Measurements from ENCODE around the gene PRKN. TPM values are rescaled to one million over a fixed set of nuclear protein-coding genes. Genes with fewer than 3 reads are reported as not detected.

PRKN gene
- polyA plus RNA-seq, 1 donor from 2014 or later = 1.2 TPM

GRCh38 chr6:162435071-162435470 is 292.5 kb downstream of the PRKN start:
- no peaks in the 10 kb centered on the region for H3K27me3 ChIP-seq (ENCODE audit: insufficient read depth, low read depth, low read length)
- H3K9me2 ChIP-seq (ENCODE audit: insufficient read depth, low read length) = no peaks in the 10 kb centered on the region
- no peak overlapping the region for H3K4me2 ChIP-seq (ENCODE audit: low read length)
- TF ChIP-seq POLR2AphosphoS5 (IDR thresholded peaks at IDR 0.05) (no peak), SMC3 (conservative IDR thresholded peaks at IDR 0.05; ENCODE audit: poor library complexity) (no peak), TAF1 (IDR thresholded peaks at IDR 0.05; ENCODE audit: low read depth) (no peak), MXI1 (conservative IDR thresholded peaks at IDR 0.05; ENCODE audit: poor library complexity, severe bottlenecking) (no peak), EP300 (conservative IDR thresholded peaks at IDR 0.05; ENCODE audit: poor library complexity, severe bottlenecking) (no peak), EZH2 (IDR thresholded peaks at IDR 0.05; ENCODE audit: borderline replicate concordance, insufficient read depth, low read length, poor library complexity, severe bottlenecking) (no peak), CTCF (IDR thresholded peaks at IDR 0.05; ENCODE audit: poor library complexity, severe bottlenecking) (no peak), REST (IDR thresholded peaks at IDR 0.05; ENCODE audit: borderline replicate concordance) (no peak), RAD21 (conservative IDR thresholded peaks at IDR 0.05) (no peak)
- no peak overlapping the region for H3K4me3 ChIP-seq (ENCODE audit: low read length)
- H3K9ac ChIP-seq (ENCODE audit: low read length) = no peak overlapping the region
- no peaks in the 10 kb centered on the region for H4K20me1 ChIP-seq (ENCODE audit: insufficient read depth)
- no peak overlapping the region for H2AFZ ChIP-seq (ENCODE audit: low read depth, low read length)
- H3K36me3 ChIP-seq (ENCODE audit: insufficient read depth, low read length) = no peaks in the 10 kb centered on the region
- no peaks in the 10 kb centered on the region for H3F3A ChIP-seq (ENCODE audit: insufficient read depth, low read length, poor library complexity, severe bottlenecking)
- no peaks in the 10 kb centered on the region for H3K79me2 ChIP-seq (replicated peaks; ENCODE audit: insufficient read depth, low read length)
- H3K27ac ChIP-seq (ENCODE audit: low read length) = no peak overlapping the region
- H3K9me3 ChIP-seq (ENCODE audit: low read length) = no peaks in the 10 kb centered on the region

- TF ChIP-seq REST (IDR thresholded peaks at IDR 0.05; ENCODE audit: borderline replicate concordance) = no peak
- TF ChIP-seq SMC3 (conservative IDR thresholded peaks at IDR 0.05; ENCODE audit: poor library complexity) = no peak
- TF ChIP-seq CTCF (IDR thresholded peaks at IDR 0.05; ENCODE audit: poor library complexity, severe bottlenecking) = no peak
- no peak for TF ChIP-seq EZH2 (IDR thresholded peaks at IDR 0.05; ENCODE audit: borderline replicate concordance, insufficient read depth, low read length, poor library complexity, severe bottlenecking)
- TF ChIP-seq TAF1 (IDR thresholded peaks at IDR 0.05; ENCODE audit: low read depth) = no peak
- TF ChIP-seq MXI1 (conservative IDR thresholded peaks at IDR 0.05; ENCODE audit: poor library complexity, severe bottlenecking) = no peak
- no peak for TF ChIP-seq EP300 (conservative IDR thresholded peaks at IDR 0.05; ENCODE audit: poor library complexity, severe bottlenecking)
- no peak for TF ChIP-seq RAD21 (conservative IDR thresholded peaks at IDR 0.05)
- TF ChIP-seq POLR2AphosphoS5 (IDR thresholded peaks at IDR 0.05) = no peak
- Histone ChIP-seq H3K36me3 (ENCODE audit: insufficient read depth, low read length) (no peaks in the 10 kb centered on the region), H3K27me3 (ENCODE audit: insufficient read depth, low read depth, low read length) (no peaks in the 10 kb centered on the region), H3K9ac (ENCODE audit: low read length) (no peak overlapping the region), H3K4me2 (ENCODE audit: low read length) (no peak overlapping the region), H3K27ac (ENCODE audit: low read length) (no peak overlapping the region), H3K9me3 (ENCODE audit: low read length) (peaks cover 4% of the 10 kb centered on the region), H4K20me1 (ENCODE audit: insufficient read depth) (no peaks in the 10 kb centered on the region), H3K79me2 (replicated peaks; ENCODE audit: insufficient read depth, low read length) (no peaks in the 10 kb centered on the region), H3F3A (ENCODE audit: insufficient read depth, low read length, poor library complexity, severe bottlenecking) (no peaks in the 10 kb centered on the region), H2AFZ (ENCODE audit: low read depth, low read length) (no peak overlapping the region), H3K4me3 (ENCODE audit: low read length) (no peak overlapping the region), H3K9me2 (ENCODE audit: insufficient read depth, low read length) (no peaks in the 10 kb centered on the region)
Observed at GRCh38 chr6:162421004-162421403, 306.6 kb downstream of the PRKN start.

Data from neural cell (in vitro differentiated cells).